ENCODE measurements around the gene PTGER1.
A peak's percentile ranks its signal among the peaks of the same experiment; 100 is the strongest.

The PTGER1 gene

GRCh38 chr19:14442891-14443631, 32.1 kb downstream of the PTGER1 start:
- DNase-seq (ENCODE audit: low read depth in 4 of 4, low spot score in 1 of 4), result no peak

- DNase-seq (ENCODE audit: low read depth in 4 of 4, low spot score in 1 of 4), result no peak
Observed at GRCh38 chr19:14441041-14441938, 33.9 kb downstream of the PTGER1 start.

GRCh38 chr19:14440049-14440448, 35.1 kb downstream of the PTGER1 start:
- DNase-seq (ENCODE audit: low read depth in 4 of 4, low spot score in 1 of 4), result peak in 3 of 4 experiments; percentile 54 to 77 (median 68)

GRCh38 chr19:14439014-14439413, 36.1 kb downstream of the PTGER1 start:
- no peak for DNase-seq (ENCODE audit: low read depth in 4 of 4, low spot score in 1 of 4)

- DNase-seq (ENCODE audit: low read depth in 4 of 4, low spot score in 1 of 4), result no peak
Observed at GRCh38 chr19:14437578-14438140, 37.5 kb downstream of the PTGER1 start.

- no peak for DNase-seq (ENCODE audit: low read depth in 4 of 4, low spot score in 1 of 4)
Observed at GRCh38 chr19:14435320-14436050, 39.7 kb downstream of the PTGER1 start.

GRCh38 chr19:14434543-14435319, 40.4 kb downstream of the PTGER1 start:
- DNase-seq (ENCODE audit: low read depth in 4 of 4, low spot score in 1 of 4), result no peak

GRCh38 chr19:14433554-14434501, 41.3 kb downstream of the PTGER1 start:
- no peak for DNase-seq (ENCODE audit: low read depth in 4 of 4, low spot score in 1 of 4)

GRCh38 chr19:14432791-14433553, 42.2 kb downstream of the PTGER1 start, which contains the start of gene PKN1:
PKN1 (plus strand) TSS chr19:14433306; CDS start chr19:14433522, 216 bp downstream.
- peak in 1 of 4 experiments; percentile 56 for DNase-seq (ENCODE audit: low read depth in 4 of 4, low spot score in 1 of 4)

GRCh38 chr19:14430712-14431111, 44.4 kb downstream of the PTGER1 start:
- no peak for DNase-seq (ENCODE audit: low read depth in 4 of 4, low spot score in 1 of 4)

GRCh38 chr19:14428882-14429416, 46.2 kb downstream of the PTGER1 start:
- no peak for DNase-seq (ENCODE audit: low read depth in 4 of 4, low spot score in 1 of 4)

GRCh38 chr19:14427461-14427860, 47.7 kb downstream of the PTGER1 start:
- no peak for DNase-seq (ENCODE audit: low read depth in 4 of 4, low spot score in 1 of 4)

- DNase-seq (ENCODE audit: low read depth in 4 of 4, low spot score in 1 of 4), result no peak
Observed at GRCh38 chr19:14425696-14426138, 49.4 kb downstream of the PTGER1 start.
